SK-N-SH treated with all-trans-retinoic acid at 6 μM for 48 hours (cell line): Measurements from ENCODE around the gene AKAP8L.
"Not testable (repeated sequence)": the region's sequence is repeated elsewhere in the genome, so short reads cannot be mapped to it uniquely, and the experiment has no call there.

Experiments used
- ATAC-seq: fragments of 200-7000 bp; cut with Tn5 transposase; 3 replicates; pipeline ENCODE4 v1.9.1; 2020; ENCODE audit warnings: mild to moderate bottlenecking, moderate library complexity
- ARNTL ChIP-seq: fragments of 450-650 bp; formaldehyde crosslinking; IDR thresholded peaks from 2 replicates; pipeline ENCODE4 v1.5.0; 2020; ENCODE audit warnings: low read depth, mild to moderate bottlenecking, moderate library complexity, borderline replicate concordance
- BACH2 ChIP-seq: fragments of 250-450 bp; sonication (Bioruptor Pico); IDR thresholded peaks from 2 replicates; pipeline ENCODE4 v1.9.0; 2021; ENCODE audit warnings: mild to moderate bottlenecking, borderline replicate concordance
- CSDC2 ChIP-seq: fragments of 250-450 bp; sonication (Bioruptor Pico); IDR thresholded peaks from 2 replicates; pipeline ENCODE4 v1.5.0; 2020; ENCODE audit warnings: mild to moderate bottlenecking, moderate library complexity
- ESRRG ChIP-seq: fragments of 250-450 bp; sonication (Bioruptor Pico); IDR thresholded peaks from 2 replicates; pipeline ENCODE4 v1.6.1; 2021; ENCODE audit warnings: mild to moderate bottlenecking
- GLIS3 ChIP-seq: fragments of 250-450 bp; sonication (Bioruptor Pico); IDR thresholded peaks from 2 replicates; pipeline ENCODE4 v1.5.0; 2020; ENCODE audit warnings: mild to moderate bottlenecking, moderate library complexity
- ISL1 ChIP-seq: fragments of 250-450 bp; sonication (Bioruptor Pico); IDR thresholded peaks from 2 replicates; pipeline ENCODE4 v2.1.2; 2022; ENCODE audit warnings: mild to moderate bottlenecking, moderate library complexity
- PPARA ChIP-seq: fragments of 250-450 bp; sonication (Bioruptor Pico); IDR thresholded peaks from 2 replicates; pipeline ENCODE4 v1.5.0; 2020; ENCODE audit warnings: mild to moderate bottlenecking, borderline replicate concordance
- RARB ChIP-seq: fragments of 250-450 bp; sonication (Bioruptor Pico); IDR thresholded peaks from 2 replicates; pipeline ENCODE4 v1.8.0; 2021; ENCODE audit warnings: mild to moderate bottlenecking, moderate library complexity
- SNAI2 ChIP-seq: fragments of 250-450 bp; sonication (Bioruptor Pico); IDR thresholded peaks from 2 replicates; pipeline ENCODE4 v1.5.0; 2020; ENCODE audit warnings: mild to moderate bottlenecking, moderate library complexity
- TCF4 ChIP-seq: fragments of 250-450 bp; sonication (Bioruptor Pico); IDR thresholded peaks from 2 replicates; pipeline ENCODE4 v1.8.0; 2021; ENCODE audit warnings: mild to moderate bottlenecking, moderate library complexity, borderline replicate concordance
- ZC3H10 ChIP-seq: fragments of 250-450 bp; sonication (Bioruptor Pico); IDR thresholded peaks from 2 replicates; pipeline ENCODE4 v1.5.1; 2021; ENCODE audit warnings: mild to moderate bottlenecking, moderate library complexity
- ZFP3 ChIP-seq: fragments of 250-450 bp; sonication (Bioruptor Pico); IDR thresholded peaks from 2 replicates; pipeline ENCODE4 v1.5.0; 2020; ENCODE audit warnings: mild to moderate bottlenecking, moderate library complexity
- ZFP30 ChIP-seq: fragments of 450-650 bp; formaldehyde crosslinking; IDR thresholded peaks from 2 replicates; pipeline ENCODE4 v1.5.0; 2022; ENCODE audit warnings: mild to moderate bottlenecking, moderate library complexity
- ZNF565 ChIP-seq: fragments of 450-650 bp; formaldehyde crosslinking; conservative IDR thresholded peaks from 2 replicates; pipeline ENCODE4 v1.5.0; 2020; ENCODE audit warnings: low read depth, mild to moderate bottlenecking, moderate library complexity
- ZNF70 ChIP-seq: fragments of 450-650 bp; formaldehyde crosslinking; IDR thresholded peaks from 2 replicates; pipeline ENCODE4 v1.5.0; 2020; ENCODE audit warnings: mild to moderate bottlenecking, moderate library complexity
- TF ChIP-seq, protein P1 (sequence below): fragments of 250-450 bp; sonication (Bioruptor Pico); IDR thresholded peaks from 2 replicates; pipeline ENCODE4 v1.8.0; 2020; ENCODE audit warnings: mild to moderate bottlenecking, moderate library complexity, borderline replicate concordance
- TF ChIP-seq, protein P2 (sequence below): fragments of 250-450 bp; sonication (Bioruptor Pico); IDR thresholded peaks from 2 replicates; pipeline ENCODE4 v1.5.0; 2020; ENCODE audit warnings: mild to moderate bottlenecking, moderate library complexity
- TF ChIP-seq, protein P3 (sequence below): fragments of 250-450 bp; sonication (Bioruptor Pico); IDR thresholded peaks from 2 replicates; pipeline ENCODE4 v1.8.0; 2021; ENCODE audit warnings: low read depth, mild to moderate bottlenecking, moderate library complexity, borderline replicate concordance
- TF ChIP-seq, protein P4 (sequence below): fragments of 250-450 bp; sonication (Bioruptor Pico); IDR thresholded peaks from 2 replicates; pipeline ENCODE4 v1.5.1; 2021; ENCODE audit warnings: mild to moderate bottlenecking, moderate library complexity
- TF ChIP-seq, protein P5 (sequence below): fragments of 250-450 bp; sonication (Bioruptor Pico); IDR thresholded peaks from 2 replicates; pipeline ENCODE4 v1.5.1; 2020; ENCODE audit warnings: low read depth, mild to moderate bottlenecking, moderate library complexity

Gene AKAP8L

DNA sequence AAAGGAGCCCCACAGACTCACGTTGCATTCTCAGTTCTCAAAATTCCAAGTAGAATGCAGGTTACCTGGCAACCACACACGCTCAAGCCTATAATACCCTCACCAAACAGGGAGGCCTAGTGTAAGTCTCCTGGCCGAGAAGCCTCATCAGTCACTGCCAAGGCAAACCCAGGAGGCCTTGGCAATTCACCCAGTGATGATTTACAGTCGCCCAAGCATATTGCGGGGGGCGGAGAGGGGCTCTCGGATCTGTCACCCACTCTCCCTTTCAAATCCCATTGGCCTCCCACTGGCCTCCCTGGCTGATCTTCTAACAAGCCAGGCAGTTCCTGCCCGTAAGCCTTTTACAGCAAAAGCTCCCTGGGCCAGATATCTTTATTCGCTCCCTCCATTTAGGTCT lies 1.1 kb downstream of the AKAP8L start (continued):
- no peak for TF ChIP-seq ARNTL (CRISPR knock-in tag)

DNA sequence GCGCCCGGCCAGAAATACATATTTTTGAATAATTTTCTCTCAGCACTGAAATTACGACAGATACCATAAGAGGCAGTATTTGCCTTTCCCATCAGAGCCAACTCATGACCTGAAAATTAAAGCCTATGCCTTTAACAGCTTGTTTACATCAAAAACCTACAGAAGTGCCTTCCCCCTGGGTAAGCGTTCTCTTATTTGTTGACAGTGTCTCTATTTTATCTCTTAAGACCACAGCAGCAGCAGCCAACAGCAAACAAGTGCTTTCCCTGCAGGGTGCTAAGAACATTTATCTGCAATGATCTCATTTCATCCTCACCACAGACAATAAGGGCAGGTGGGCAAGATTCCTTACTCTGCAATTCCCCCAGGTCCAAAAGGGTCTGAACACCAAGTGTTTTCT lies 6.0 kb downstream of the AKAP8L start:
- TF ChIP-seq BACH2 (CRISPR knock-in tag) (no peak), RARB (CRISPR knock-in tag) (no peak), PPARA (no peak), GLIS3 (CRISPR knock-in tag) (no peak), TCF4 (CRISPR knock-in tag) (no peak), ZFP30 (no peak), CSDC2 (CRISPR knock-in tag) (no peak), ZNF70 (no peak), ZFP3 (CRISPR knock-in tag) (no peak), ARNTL (CRISPR knock-in tag) (no peak), SNAI2 (no peak), ZC3H10 (CRISPR knock-in tag) (no peak), ZNF565 (CRISPR knock-in tag) (no peak)
- TF ChIP-seq, protein P1, sequence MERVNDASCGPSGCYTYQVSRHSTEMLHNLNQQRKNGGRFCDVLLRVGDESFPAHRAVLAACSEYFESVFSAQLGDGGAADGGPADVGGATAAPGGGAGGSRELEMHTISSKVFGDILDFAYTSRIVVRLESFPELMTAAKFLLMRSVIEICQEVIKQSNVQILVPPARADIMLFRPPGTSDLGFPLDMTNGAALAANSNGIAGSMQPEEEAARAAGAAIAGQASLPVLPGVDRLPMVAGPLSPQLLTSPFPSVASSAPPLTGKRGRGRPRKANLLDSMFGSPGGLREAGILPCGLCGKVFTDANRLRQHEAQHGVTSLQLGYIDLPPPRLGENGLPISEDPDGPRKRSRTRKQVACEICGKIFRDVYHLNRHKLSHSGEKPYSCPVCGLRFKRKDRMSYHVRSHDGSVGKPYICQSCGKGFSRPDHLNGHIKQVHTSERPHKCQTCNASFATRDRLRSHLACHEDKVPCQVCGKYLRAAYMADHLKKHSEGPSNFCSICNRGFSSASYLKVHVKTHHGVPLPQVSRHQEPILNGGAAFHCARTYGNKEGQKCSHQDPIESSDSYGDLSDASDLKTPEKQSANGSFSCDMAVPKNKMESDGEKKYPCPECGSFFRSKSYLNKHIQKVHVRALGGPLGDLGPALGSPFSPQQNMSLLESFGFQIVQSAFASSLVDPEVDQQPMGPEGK (CRISPR knock-in tag): no peak
- TF ChIP-seq, protein P2, sequence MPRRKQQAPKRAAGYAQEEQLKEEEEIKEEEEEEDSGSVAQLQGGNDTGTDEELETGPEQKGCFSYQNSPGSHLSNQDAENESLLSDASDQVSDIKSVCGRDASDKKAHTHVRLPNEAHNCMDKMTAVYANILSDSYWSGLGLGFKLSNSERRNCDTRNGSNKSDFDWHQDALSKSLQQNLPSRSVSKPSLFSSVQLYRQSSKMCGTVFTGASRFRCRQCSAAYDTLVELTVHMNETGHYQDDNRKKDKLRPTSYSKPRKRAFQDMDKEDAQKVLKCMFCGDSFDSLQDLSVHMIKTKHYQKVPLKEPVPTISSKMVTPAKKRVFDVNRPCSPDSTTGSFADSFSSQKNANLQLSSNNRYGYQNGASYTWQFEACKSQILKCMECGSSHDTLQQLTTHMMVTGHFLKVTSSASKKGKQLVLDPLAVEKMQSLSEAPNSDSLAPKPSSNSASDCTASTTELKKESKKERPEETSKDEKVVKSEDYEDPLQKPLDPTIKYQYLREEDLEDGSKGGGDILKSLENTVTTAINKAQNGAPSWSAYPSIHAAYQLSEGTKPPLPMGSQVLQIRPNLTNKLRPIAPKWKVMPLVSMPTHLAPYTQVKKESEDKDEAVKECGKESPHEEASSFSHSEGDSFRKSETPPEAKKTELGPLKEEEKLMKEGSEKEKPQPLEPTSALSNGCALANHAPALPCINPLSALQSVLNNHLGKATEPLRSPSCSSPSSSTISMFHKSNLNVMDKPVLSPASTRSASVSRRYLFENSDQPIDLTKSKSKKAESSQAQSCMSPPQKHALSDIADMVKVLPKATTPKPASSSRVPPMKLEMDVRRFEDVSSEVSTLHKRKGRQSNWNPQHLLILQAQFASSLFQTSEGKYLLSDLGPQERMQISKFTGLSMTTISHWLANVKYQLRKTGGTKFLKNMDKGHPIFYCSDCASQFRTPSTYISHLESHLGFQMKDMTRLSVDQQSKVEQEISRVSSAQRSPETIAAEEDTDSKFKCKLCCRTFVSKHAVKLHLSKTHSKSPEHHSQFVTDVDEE (CRISPR knock-in tag): no peak
- TF ChIP-seq, protein P3, sequence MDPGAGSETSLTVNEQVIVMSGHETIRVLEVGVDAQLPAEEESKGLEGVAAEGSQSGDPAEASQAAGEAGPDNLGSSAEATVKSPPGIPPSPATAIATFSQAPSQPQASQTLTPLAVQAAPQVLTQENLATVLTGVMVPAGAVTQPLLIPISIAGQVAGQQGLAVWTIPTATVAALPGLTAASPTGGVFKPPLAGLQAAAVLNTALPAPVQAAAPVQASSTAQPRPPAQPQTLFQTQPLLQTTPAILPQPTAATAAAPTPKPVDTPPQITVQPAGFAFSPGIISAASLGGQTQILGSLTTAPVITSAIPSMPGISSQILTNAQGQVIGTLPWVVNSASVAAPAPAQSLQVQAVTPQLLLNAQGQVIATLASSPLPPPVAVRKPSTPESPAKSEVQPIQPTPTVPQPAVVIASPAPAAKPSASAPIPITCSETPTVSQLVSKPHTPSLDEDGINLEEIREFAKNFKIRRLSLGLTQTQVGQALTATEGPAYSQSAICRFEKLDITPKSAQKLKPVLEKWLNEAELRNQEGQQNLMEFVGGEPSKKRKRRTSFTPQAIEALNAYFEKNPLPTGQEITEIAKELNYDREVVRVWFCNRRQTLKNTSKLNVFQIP (CRISPR knock-in tag): no peak
- ATAC-seq: no peak

DNA sequence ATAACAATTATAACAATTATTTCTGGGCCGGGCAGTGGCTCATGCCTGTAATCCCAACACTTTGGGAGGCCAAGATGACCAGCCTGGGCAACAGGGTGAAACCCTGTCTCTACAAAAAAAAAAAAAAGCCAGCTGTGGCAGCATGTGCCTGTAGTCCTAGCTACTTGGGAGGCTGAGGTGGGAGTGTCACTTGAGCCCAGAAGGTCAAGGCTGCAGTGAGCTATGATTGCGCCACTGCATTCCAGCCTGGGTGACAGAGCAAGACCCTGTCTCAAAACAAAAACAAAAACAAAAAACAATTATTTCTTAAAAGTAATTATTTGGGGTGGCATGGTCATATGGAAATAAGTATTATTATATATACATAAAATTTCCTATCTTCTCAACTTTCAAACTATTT lies 7.4 kb downstream of the AKAP8L start:
- ATAC-seq: not testable (repeated sequence)

DNA sequence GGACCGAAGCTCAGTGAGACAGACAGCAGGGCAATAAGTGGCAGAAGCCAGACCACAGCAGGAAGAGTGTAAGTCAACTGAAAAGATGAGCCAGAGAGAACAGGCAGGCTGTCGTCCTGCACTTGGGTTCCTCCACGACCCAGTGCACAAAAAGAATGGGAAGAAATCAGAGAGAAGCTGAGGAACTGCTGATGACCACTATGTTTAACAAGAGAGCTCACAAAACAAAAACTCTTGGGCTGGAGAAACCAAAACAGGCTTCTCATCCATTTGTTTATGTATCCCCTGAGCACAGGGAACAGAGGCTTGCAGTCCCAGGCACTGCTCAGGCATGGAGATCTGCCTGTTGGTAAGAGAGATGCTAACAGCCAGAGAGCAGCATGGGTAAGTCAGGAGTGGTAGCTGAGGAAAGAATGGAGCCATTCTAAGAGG lies 14.0 kb downstream of the AKAP8L start:
- no peak for TF ChIP-seq ISL1 (CRISPR knock-in tag)
- TF ChIP-seq SNAI2: no peak
- TF ChIP-seq BACH2 (CRISPR knock-in tag): no peak
- no peak for TF ChIP-seq ESRRG
- TF ChIP-seq, protein P1 (CRISPR knock-in tag): no peak
- TF ChIP-seq, protein P4, sequence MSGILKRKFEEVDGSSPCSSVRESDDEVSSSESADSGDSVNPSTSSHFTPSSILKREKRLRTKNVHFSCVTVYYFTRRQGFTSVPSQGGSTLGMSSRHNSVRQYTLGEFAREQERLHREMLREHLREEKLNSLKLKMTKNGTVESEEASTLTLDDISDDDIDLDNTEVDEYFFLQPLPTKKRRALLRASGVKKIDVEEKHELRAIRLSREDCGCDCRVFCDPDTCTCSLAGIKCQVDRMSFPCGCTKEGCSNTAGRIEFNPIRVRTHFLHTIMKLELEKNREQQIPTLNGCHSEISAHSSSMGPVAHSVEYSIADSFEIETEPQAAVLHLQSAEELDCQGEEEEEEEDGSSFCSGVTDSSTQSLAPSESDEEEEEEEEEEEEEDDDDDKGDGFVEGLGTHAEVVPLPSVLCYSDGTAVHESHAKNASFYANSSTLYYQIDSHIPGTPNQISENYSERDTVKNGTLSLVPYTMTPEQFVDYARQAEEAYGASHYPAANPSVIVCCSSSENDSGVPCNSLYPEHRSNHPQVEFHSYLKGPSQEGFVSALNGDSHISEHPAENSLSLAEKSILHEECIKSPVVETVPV (CRISPR knock-in tag): no peak
- TF ChIP-seq, protein P2 (CRISPR knock-in tag): no peak
- TF ChIP-seq ZFP30: no peak
- TF ChIP-seq TCF4 (CRISPR knock-in tag): no peak
- TF ChIP-seq ZC3H10 (CRISPR knock-in tag): no peak
- TF ChIP-seq, protein P5, sequence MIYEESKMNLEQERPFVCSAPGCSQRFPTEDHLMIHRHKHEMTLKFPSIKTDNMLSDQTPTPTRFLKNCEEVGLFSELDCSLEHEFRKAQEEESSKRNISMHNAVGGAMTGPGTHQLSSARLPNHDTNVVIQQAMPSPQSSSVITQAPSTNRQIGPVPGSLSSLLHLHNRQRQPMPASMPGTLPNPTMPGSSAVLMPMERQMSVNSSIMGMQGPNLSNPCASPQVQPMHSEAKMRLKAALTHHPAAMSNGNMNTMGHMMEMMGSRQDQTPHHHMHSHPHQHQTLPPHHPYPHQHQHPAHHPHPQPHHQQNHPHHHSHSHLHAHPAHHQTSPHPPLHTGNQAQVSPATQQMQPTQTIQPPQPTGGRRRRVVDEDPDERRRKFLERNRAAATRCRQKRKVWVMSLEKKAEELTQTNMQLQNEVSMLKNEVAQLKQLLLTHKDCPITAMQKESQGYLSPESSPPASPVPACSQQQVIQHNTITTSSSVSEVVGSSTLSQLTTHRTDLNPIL: no peak
- no peak for TF ChIP-seq PPARA
- TF ChIP-seq ZFP3 (CRISPR knock-in tag): no peak

More for the DNA sequence above, 14.0 kb downstream of the AKAP8L start:
- ATAC-seq: no peak
